HepG2 (cell line): Measurements from ENCODE around the gene TM4SF18. TPM values are rescaled to one million over a fixed set of nuclear protein-coding genes. Genes with fewer than 3 reads are reported as not detected.

Experiments
- ATAC-seq: fragments of 200-7000 bp; cut with Tn5 transposase; 3 replicates; pipeline ENCODE4 v1.9.1; 2020; ENCODE audit warnings: mild to moderate bottlenecking, moderate library complexity
- BruUV-seq: library from RNA; stranded (reverse); fragments of 400-500 nt; replicated peaks from 2 replicates; lab custom pipeline; 2021; lab: Mats Ljungman, UMichigan
- CTCF ChIA-PET: fragments of 300-600 bp; formaldehyde crosslinking; extraction: SDS; loops from one replicate; lab custom pipeline; 2021; ENCODE audit warnings: low total read pairs, inconsistent platforms, low intra/inter-chr PET ratio; lab: Yijun Ruan, JAX
- POLR2A ChIA-PET: fragments of 350-600 bp; sonication (Branson Sonifier 250); formaldehyde crosslinking; loops from one replicate; lab custom pipeline; 2020; ENCODE audit warnings: antibody characterized with exemption, inconsistent platforms; lab: Yijun Ruan, JAX
- DNase-seq: peaks from one replicate; pipeline ENCODE4 v3.0.0-alpha.2; 2015; ENCODE audit warnings: low spot score
- FAIRE-seq: peaks from 3 replicates; lab custom pipeline; 2011; peaks lifted over from hg19 to GRCh38; lab: Jason Lieb, UNC
- H2AFZ ChIP-seq: one replicate; pipeline ENCODE4 v1.6.1; 2011; ENCODE audit warnings: low read length, inconsistent platforms
- H3K27ac ChIP-seq: fragments of 300-600 bp; 3 replicates; pipeline ENCODE4 v1.8.0; 2011; ENCODE audit warnings: mixed run types, mild to moderate bottlenecking, mixed read lengths, low read length, inconsistent platforms; ENCODE audit not compliant: insufficient read depth; ENCODE audit errors: extremely low read length
- H3K27me3 ChIP-seq, 2 experiments: fragments of 200-600 bp in 1 of 2; 2 replicates in 1 of 2; 3 replicates in 1 of 2; pipeline versions ENCODE4 v1.6.0 to v1.8.0; 2011; ENCODE audit warnings: low read length in 2 of 2, mild to moderate bottlenecking in 2 of 2, moderate library complexity in 2 of 2, inconsistent platforms in 1 of 2; ENCODE audit not compliant: insufficient read depth in 2 of 2, control insufficient read depth in 1 of 2
- H3K36me3 ChIP-seq, 2 experiments: fragments of 200-600 bp in 1 of 2; replicated peaks in 1 of 2; 2 replicates in 1 of 2; 3 replicates in 1 of 2; pipeline versions ENCODE4 v1.5.1 to v1.8.0; 2011; ENCODE audit warnings: low read length in 2 of 2, inconsistent platforms in 1 of 2; ENCODE audit not compliant: insufficient read depth in 2 of 2, control insufficient read depth in 1 of 2
- H3K4me1 ChIP-seq: 2 replicates; pipeline ENCODE4 v1.5.1; 2012; ENCODE audit warnings: low read length, inconsistent platforms; ENCODE audit not compliant: insufficient read depth
- H3K4me2 ChIP-seq: 2 replicates; pipeline ENCODE4 v1.6.0; 2011; ENCODE audit warnings: low read depth, low read length, inconsistent platforms
- H3K4me3 ChIP-seq, 3 experiments: fragments of 200-600 bp in 1 of 3; sonication (generic), shearing (Covaris generic) in 1 of 3; replicated peaks in 1 of 3; 2 replicates each; pipeline ENCODE4 v1.5.1; 2011 to 2016; ENCODE audit warnings: low read length in 3 of 3, inconsistent platforms in 2 of 3, low read depth in 2 of 3, mild to moderate bottlenecking in 2 of 3, control low read depth in 1 of 3, mixed read lengths in 1 of 3; ENCODE audit not compliant: insufficient read depth in 1 of 3
- H3K79me2 ChIP-seq: one replicate; pipeline ENCODE4 v1.6.1; 2011; ENCODE audit warnings: low read length, inconsistent platforms; ENCODE audit not compliant: insufficient read depth
- H3K9ac ChIP-seq: 2 replicates; pipeline ENCODE4 v1.6.0; 2011; ENCODE audit warnings: mild to moderate bottlenecking, low read depth, low read length, inconsistent platforms; ENCODE audit not compliant: insufficient read depth
- H3K9me3 ChIP-seq: 2 replicates; pipeline ENCODE4 v1.5.1; 2012; ENCODE audit warnings: mild to moderate bottlenecking, low read length
- H4K20me1 ChIP-seq: 2 replicates; pipeline ENCODE4 v1.6.0; 2011; ENCODE audit warnings: inconsistent platforms, mild to moderate bottlenecking, low read length, moderate library complexity; ENCODE audit not compliant: insufficient read depth
- EEA1 ChIP-seq: sonication (generic); formaldehyde crosslinking; IDR thresholded peaks from 2 replicates; pipeline ENCODE4 v1.5.1; 2020; ENCODE audit warnings: mild to moderate bottlenecking, missing genetic modification reagents, borderline replicate concordance
- ERF ChIP-seq: IDR thresholded peaks from 2 replicates; pipeline ENCODE4 v1.6.1; 2018; ENCODE audit warnings: missing biosample characterization, missing genetic modification reagents
- GABPB1 ChIP-seq: IDR thresholded peaks from 2 replicates; pipeline ENCODE4 v1.6.1; 2016; ENCODE audit warnings: mild to moderate bottlenecking, missing genetic modification reagents, moderate library complexity, missing compliant biosample characterization
- MED13 ChIP-seq: sonication (generic); formaldehyde crosslinking; IDR thresholded peaks from 2 replicates; pipeline ENCODE4 v1.5.0; 2020; ENCODE audit warnings: missing genetic modification reagents
- NKX3-1 ChIP-seq: sonication (generic); formaldehyde crosslinking; IDR thresholded peaks from 2 replicates; pipeline ENCODE4 v1.5.0; 2020; ENCODE audit warnings: missing genetic modification reagents
- RARA ChIP-seq: IDR thresholded peaks from 2 replicates; pipeline ENCODE4 v1.6.1; 2016; ENCODE audit warnings: missing genetic modification reagents, missing compliant biosample characterization
- REL ChIP-seq: sonication (generic); formaldehyde crosslinking; conservative IDR thresholded peaks from 2 replicates; pipeline ENCODE4 v1.8.0; 2022; ENCODE audit warnings: mild to moderate bottlenecking, missing genetic modification reagents, moderate library complexity
- RXRB ChIP-seq: IDR thresholded peaks from 2 replicates; pipeline ENCODE4 v1.6.1; 2016; ENCODE audit warnings: borderline replicate concordance, missing genetic modification reagents, missing compliant biosample characterization
- WIZ ChIP-seq: sonication (generic); formaldehyde crosslinking; IDR thresholded peaks from 2 replicates; pipeline ENCODE4 v1.5.1; 2020; ENCODE audit warnings: mild to moderate bottlenecking, missing genetic modification reagents
- ZNF292 ChIP-seq: sonication (generic); formaldehyde crosslinking; IDR thresholded peaks from 2 replicates; pipeline ENCODE4 v1.8.1; 2022; ENCODE audit warnings: mild to moderate bottlenecking, low read depth, missing genetic modification reagents, borderline replicate concordance
- ZNF569 ChIP-seq: sonication (generic); formaldehyde crosslinking; IDR thresholded peaks from 2 replicates; pipeline ENCODE4 v1.5.0; 2020; ENCODE audit warnings: mild to moderate bottlenecking, missing genetic modification reagents, moderate library complexity, borderline replicate concordance
- ZNF709 ChIP-seq: sonication (generic); formaldehyde crosslinking; IDR thresholded peaks from 2 replicates; pipeline ENCODE4 v1.5.0; 2020; ENCODE audit warnings: mild to moderate bottlenecking, missing genetic modification reagents
- ZNF720 ChIP-seq: sonication (generic); formaldehyde crosslinking; IDR thresholded peaks from 2 replicates; pipeline ENCODE4 v1.4.0; 2020; ENCODE audit warnings: missing genetic modification reagents
- whole genome bisulfite sequencing: methylation state at CpG from one replicate; pipeline ENCODE4 v1.1.6; 2017; ENCODE audit warnings: low lambda C conversion rate; 5-methylcytosine and 5-hydroxymethylcytosine counted together
- in situ Hi-C: cut with HindIII; loops from 2 replicates; pipeline ENCODE4 v1.10.0; 2017; ENCODE audit warnings: low pct_unique_long_range_greater_than_20kb; ENCODE audit not compliant: extremely low pct_ligation_motif_present
- intact Hi-C: fragments of 100-400 bp; cut with micrococcal nuclease; formaldehyde crosslinking; loops from one replicate; pipeline ENCODE4 v1.10.0; 2022; ENCODE audit not compliant: unreplicated experiment
- polyA plus RNA-seq, 8 experiments: library from polyadenylated mRNA; depleted of rRNA in 3 of 8; stranded (reverse) in 7 of 8; unstranded in 1 of 8; fragments of >200 nt; fragmentation: Illumina TruSeq in 4 of 8; extraction: Trizol in 4 of 8; gene quantifications; 2 replicates each; pipeline versions ENCODE4 v1.2.1 to v1.2.3, GENCODE V29; 2011 to 2016; ENCODE audit warnings: low read depth in 4 of 8, missing spikeins in 1 of 8, mixed read lengths in 1 of 8; ENCODE audit not compliant: insufficient read depth in 1 of 8
- total RNA-seq, 5 experiments: library from RNA; depleted of rRNA; stranded (reverse); fragments of >200 nt; fragmentation: Illumina TruSeq; extraction: Trizol; gene quantifications; 2 replicates each; pipeline ENCODE4 v1.2.3, GENCODE V29; 2016; ENCODE audit warnings: low read depth in 1 of 5
- TF ChIP-seq, protein P1 (sequence below): sonication (generic); formaldehyde crosslinking; IDR thresholded peaks from 2 replicates; pipeline ENCODE4 v1.5.1; 2020; ENCODE audit warnings: mild to moderate bottlenecking, missing genetic modification reagents, moderate library complexity
- TF ChIP-seq, protein P2 (sequence below): sonication (generic); formaldehyde crosslinking; IDR thresholded peaks from 2 replicates; pipeline ENCODE4 v1.5.1; 2020; ENCODE audit warnings: mild to moderate bottlenecking, missing genetic modification reagents
- TF ChIP-seq, protein P3 (sequence below): IDR thresholded peaks from 2 replicates; pipeline ENCODE4 v1.6.1; 2016; ENCODE audit warnings: low read depth

TM4SF18 gene
- total and polyA plus RNA-seq, 2 of the 13 experiments (the other 11 are each of a cell fraction or from before 2014, with no cell fraction given), result 0.15 TPM; not detected in 1

DNA sequence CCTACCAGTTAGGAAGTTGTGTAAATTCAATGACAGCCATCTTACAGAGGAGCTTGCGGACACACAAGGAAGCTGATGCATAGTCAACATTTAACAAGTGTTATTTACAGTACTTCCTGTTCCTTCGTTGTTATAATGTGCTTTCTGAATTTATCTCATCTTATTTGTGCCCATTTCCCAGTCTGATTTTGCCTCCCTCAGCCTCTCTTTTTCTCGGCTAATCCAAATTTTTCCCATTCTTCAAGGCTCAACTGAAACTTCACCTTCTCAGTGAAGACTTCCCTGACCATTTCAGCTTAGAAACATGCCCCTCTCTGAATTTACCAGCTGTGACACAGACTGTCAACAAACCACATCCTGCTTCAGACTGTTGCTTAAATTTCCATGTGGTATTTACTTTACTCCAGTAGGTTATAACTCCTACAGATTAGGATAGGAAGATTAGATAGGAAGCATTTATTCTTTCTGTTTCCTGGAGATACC, 56.1 kb downstream of the TM4SF18 start:
- ChIA-PET POLR2A (interaction anchor here (1.2 kb wide), 1 partner anchor 23 kb away, joined by 4 read pairs; no protein-coding TSS in a partner anchor), CTCF (interaction anchor here (6.4 kb wide), 1 partner anchor 157 kb away, joined by 123 read pairs; no protein-coding TSS in a partner anchor)
- FAIRE-seq (peak; percentile 50), DNase-seq (peak; percentile 64), ATAC-seq (peak; percentile 77; the same call in 2 of the 3 replicates)
- H3K27ac ChIP-seq, result no peak overlapping the region
- H3K79me2 ChIP-seq, result no peaks in the 10 kb centered on the region
- no peaks in the 10 kb centered on the region for H3K9me3 ChIP-seq
- peaks cover 48% of the 10 kb centered on the region for H3K4me1 ChIP-seq
- H3K4me3 ChIP-seq, result no peak overlapping the region
- no peaks in the 10 kb centered on the region for H3K36me3 ChIP-seq
- no TSS peak for BruUV-seq
- H2AFZ ChIP-seq, result no peak overlapping the region
- H3K27me3 ChIP-seq, result no peaks in the 10 kb centered on the region
- H3K4me2 ChIP-seq, result peak overlapping the region; percentile 41; the same call in 1 of the 2 replicates
- no peak overlapping the region; the same call in 1 of the 2 replicates for H3K9ac ChIP-seq
- in situ Hi-C loops, result no loop called here
- intact Hi-C loops, result loop anchor here (10.0 kb wide), 1 partner anchor 207 kb away; no protein-coding TSS in a partner anchor
- WGBS, result 45% methylated on average over 3 of the region's 3 CpGs
- H4K20me1 ChIP-seq, result no peaks in the 10 kb centered on the region
- TF ChIP-seq, protein P1, sequence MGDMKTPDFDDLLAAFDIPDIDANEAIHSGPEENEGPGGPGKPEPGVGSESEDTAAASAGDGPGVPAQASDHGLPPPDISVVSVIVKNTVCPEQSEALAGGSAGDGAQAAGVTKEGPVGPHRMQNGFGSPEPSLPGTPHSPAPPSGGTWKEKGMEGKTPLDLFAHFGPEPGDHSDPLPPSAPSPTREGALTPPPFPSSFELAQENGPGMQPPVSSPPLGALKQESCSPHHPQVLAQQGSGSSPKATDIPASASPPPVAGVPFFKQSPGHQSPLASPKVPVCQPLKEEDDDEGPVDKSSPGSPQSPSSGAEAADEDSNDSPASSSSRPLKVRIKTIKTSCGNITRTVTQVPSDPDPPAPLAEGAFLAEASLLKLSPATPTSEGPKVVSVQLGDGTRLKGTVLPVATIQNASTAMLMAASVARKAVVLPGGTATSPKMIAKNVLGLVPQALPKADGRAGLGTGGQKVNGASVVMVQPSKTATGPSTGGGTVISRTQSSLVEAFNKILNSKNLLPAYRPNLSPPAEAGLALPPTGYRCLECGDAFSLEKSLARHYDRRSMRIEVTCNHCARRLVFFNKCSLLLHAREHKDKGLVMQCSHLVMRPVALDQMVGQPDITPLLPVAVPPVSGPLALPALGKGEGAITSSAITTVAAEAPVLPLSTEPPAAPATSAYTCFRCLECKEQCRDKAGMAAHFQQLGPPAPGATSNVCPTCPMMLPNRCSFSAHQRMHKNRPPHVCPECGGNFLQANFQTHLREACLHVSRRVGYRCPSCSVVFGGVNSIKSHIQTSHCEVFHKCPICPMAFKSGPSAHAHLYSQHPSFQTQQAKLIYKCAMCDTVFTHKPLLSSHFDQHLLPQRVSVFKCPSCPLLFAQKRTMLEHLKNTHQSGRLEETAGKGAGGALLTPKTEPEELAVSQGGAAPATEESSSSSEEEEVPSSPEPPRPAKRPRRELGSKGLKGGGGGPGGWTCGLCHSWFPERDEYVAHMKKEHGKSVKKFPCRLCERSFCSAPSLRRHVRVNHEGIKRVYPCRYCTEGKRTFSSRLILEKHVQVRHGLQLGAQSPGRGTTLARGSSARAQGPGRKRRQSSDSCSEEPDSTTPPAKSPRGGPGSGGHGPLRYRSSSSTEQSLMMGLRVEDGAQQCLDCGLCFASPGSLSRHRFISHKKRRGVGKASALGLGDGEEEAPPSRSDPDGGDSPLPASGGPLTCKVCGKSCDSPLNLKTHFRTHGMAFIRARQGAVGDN (CRISPR knock-in tag), result no peak
- TF ChIP-seq EEA1 (CRISPR knock-in tag), result no peak
- TF ChIP-seq, protein P2, sequence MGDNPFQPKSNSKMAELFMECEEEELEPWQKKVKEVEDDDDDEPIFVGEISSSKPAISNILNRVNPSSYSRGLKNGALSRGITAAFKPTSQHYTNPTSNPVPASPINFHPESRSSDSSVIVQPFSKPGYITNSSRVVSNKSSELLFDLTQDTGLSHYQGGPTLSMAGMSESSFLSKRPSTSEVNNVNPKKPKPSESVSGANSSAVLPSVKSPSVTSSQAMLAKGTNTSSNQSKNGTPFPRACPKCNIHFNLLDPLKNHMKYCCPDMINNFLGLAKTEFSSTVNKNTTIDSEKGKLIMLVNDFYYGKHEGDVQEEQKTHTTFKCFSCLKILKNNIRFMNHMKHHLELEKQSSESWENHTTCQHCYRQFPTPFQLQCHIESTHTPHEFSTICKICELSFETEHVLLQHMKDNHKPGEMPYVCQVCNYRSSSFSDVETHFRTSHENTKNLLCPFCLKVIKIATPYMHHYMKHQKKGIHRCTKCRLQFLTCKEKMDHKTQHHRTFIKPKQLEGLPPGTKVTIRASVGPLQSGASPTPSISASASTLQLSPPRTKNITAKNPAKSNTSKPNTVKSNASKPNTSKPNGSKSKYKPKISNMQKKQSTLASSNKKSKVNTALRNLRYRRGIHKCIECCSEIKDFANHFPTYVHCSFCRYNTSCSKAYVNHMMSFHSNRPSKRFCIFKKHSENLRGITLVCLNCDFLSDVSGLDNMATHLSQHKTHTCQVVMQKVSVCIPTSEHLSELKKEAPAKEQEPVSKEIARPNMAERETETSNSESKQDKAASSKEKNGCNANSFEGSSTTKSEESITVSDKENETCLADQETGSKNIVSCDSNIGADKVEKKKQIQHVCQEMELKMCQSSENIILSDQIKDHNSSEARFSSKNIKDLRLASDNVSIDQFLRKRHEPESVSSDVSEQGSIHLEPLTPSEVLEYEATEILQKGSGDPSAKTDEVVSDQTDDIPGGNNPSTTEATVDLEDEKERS (CRISPR knock-in tag), result no peak
- TF ChIP-seq RARA (CRISPR knock-in tag), result no peak
- TF ChIP-seq ZNF720 (CRISPR knock-in tag), result no peak
- TF ChIP-seq RXRB (CRISPR knock-in tag), result peak; percentile 48; the same call in 1 of the 2 replicates
- TF ChIP-seq MED13 (CRISPR knock-in tag), result no peak
- TF ChIP-seq, protein P3, sequence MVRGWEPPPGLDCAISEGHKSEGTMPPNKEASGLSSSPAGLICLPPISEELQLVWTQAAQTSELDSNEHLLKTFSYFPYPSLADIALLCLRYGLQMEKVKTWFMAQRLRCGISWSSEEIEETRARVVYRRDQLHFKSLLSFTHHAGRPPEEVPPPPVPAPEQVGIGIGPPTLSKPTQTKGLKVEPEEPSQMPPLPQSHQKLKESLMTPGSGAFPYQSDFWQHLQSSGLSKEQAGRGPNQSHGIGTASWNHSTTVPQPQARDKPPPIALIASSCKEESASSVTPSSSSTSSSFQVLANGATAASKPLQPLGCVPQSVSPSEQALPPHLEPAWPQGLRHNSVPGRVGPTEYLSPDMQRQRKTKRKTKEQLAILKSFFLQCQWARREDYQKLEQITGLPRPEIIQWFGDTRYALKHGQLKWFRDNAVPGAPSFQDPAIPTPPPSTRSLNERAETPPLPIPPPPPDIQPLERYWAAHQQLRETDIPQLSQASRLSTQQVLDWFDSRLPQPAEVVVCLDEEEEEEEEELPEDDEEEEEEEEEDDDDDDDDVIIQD, result peak; percentile 62; the same call in 1 of the 2 replicates
- no peak for TF ChIP-seq REL
- 0 out of 2 replicates have a peak, but pooled peaks have one; percentile 30 for TF ChIP-seq ERF
- TF ChIP-seq ZNF709 (CRISPR knock-in tag), result no peak
- no peak for TF ChIP-seq ZNF569 (CRISPR knock-in tag)
- TF ChIP-seq NKX3-1 (CRISPR knock-in tag), result no peak
- no peak for TF ChIP-seq ZNF292 (CRISPR knock-in tag)
- TF ChIP-seq GABPB1 (CRISPR knock-in tag), result no peak
- no peak for TF ChIP-seq WIZ (CRISPR knock-in tag)
